Gastrocnemius medialis (tissue), 4 donors: ENCODE results near the gene ATG4B. TPM values are rescaled to one million over a fixed set of nuclear protein-coding genes. Genes with fewer than 3 reads are reported as not detected.

Source experiments
- ATAC-seq, 2 donors: fragments of 150-250 bp; one replicate each; pipeline ENCODE4 v1.9.1; 2016
- DNase-seq, 2 donors: peaks; one replicate each; pipeline ENCODE4 v3.0.0-alpha.2; 2019
- H3K27ac ChIP-seq, 4 donors: fragments of 200-600 bp; sonication (generic); 1 replicate in 1 of 4; 2 replicates in 3 of 4; pipeline ENCODE4 v1.5.1; 2016 to 2018; ENCODE audit warnings: mild to moderate bottlenecking in 2 of 4, moderate library complexity in 1 of 4
- H3K27me3 ChIP-seq, 3 donors: fragments of 200-600 bp; sonication (generic) in 2 of 3; 1 replicate in 1 of 3; 2 replicates in 2 of 3; pipeline versions ENCODE4 v1.5.1 to v1.6.0; 2016 to 2019; ENCODE audit warnings: mild to moderate bottlenecking in 1 of 3, moderate library complexity in 1 of 3
- H3K36me3 ChIP-seq, 2 donors: fragments of 200-600 bp; sonication (generic) in 1 of 2; one replicate each; pipeline ENCODE4 v1.5.1; 2017 to 2018
- H3K4me1 ChIP-seq, 2 donors: fragments of 200-600 bp; sonication (generic) in 1 of 2; one replicate each; pipeline ENCODE4 v1.5.1; 2016 to 2017; ENCODE audit warnings: mild to moderate bottlenecking in 2 of 2
- H3K4me3 ChIP-seq, 4 donors: fragments of 200-600 bp; sonication (generic) in 3 of 4; 1 replicate in 1 of 4; 2 replicates in 3 of 4; pipeline ENCODE4 v1.5.1; 2016 to 2019; ENCODE audit warnings: mild to moderate bottlenecking in 2 of 4
- H3K9me3 ChIP-seq, 3 donors: fragments of 200-600 bp; sonication (generic) in 2 of 3; 1 replicate in 1 of 3; 2 replicates in 2 of 3; pipeline ENCODE4 v1.5.1; 2016 to 2019
- CTCF ChIP-seq, 5 experiments: fragments of 450-650 bp in 3 of 5; fragments of 200-600 bp in 2 of 5; sonication (generic) in 2 of 5; IDR thresholded peaks in 4 of 5; conservative IDR thresholded peaks in 1 of 5; 1 replicate in 4 of 5; 2 replicates in 1 of 5; pipeline ENCODE4 v1.5.1; 2016 to 2019; ENCODE audit warnings: antibody characterized with exemption in 5 of 5, mild to moderate bottlenecking in 3 of 5, moderate library complexity in 3 of 5
- POLR2A ChIP-seq, 2 donors: fragments of 450-650 bp; IDR thresholded peaks; one replicate each; pipeline ENCODE4 v1.6.1; 2017; ENCODE audit warnings: antibody characterized with exemption in 2 of 2, mild to moderate bottlenecking in 2 of 2, moderate library complexity in 2 of 2
- in situ Hi-C, 4 donors: fragments of 200-750 bp; cut with MboI; loops; one replicate each; pipeline versions ENCODE4 v1.15.0 to v1.8.0; 2017; ENCODE audit warnings: low sequenced_read_pairs in 4 of 4
- intact Hi-C: fragments of 100-400 bp; cut with DNase I; formaldehyde crosslinking; loops from one replicate; pipeline ENCODE4 v1.15.1; 2023; ENCODE audit warnings: low total_unique reads
- total RNA-seq, 4 donors: library from RNA; depleted of rRNA; stranded (reverse); fragments of >200 nt; gene quantifications; one replicate each; pipeline versions ENCODE4 v1.1.0 to v1.2.3, GENCODE V29; 2016

Gene ATG4B
- total RNA-seq, 4 donors from 2014 or later: 32.0 to 57.5 (median 49.8) TPM

GRCh38 chr2:241601841-241602240 lies 35.7 kb upstream of the ATG4B start:
- H3K9me3 ChIP-seq: no peaks in the 10 kb centered on the region
- no peak overlapping the region for H3K27ac ChIP-seq
- ATAC-seq (no peak), DNase-seq (no peak)
- intact Hi-C loops: no loop called here
- H3K36me3 ChIP-seq: peaks cover 0 to 48% of the 10 kb centered on the region in 2 donors
- TF ChIP-seq POLR2A (IDR thresholded peaks at IDR 0.05) (no peak), CTCF (IDR thresholded peaks at IDR 0.05 in 4 of 5, conservative IDR thresholded peaks at IDR 0.05 in 1 of 5) (no peak)
- H3K27me3 ChIP-seq: no peaks in the 10 kb centered on the region
- no peak overlapping the region for H3K4me3 ChIP-seq
- in situ Hi-C loops: no loop called here
- peaks cover 0 to 2% of the 10 kb centered on the region in 2 donors for H3K4me1 ChIP-seq

- H3K4me1 ChIP-seq: peaks cover 0 to 2% of the 10 kb centered on the region in 2 donors
- intact Hi-C loops: no loop called here
- H3K36me3 ChIP-seq: peaks cover 0 to 48% of the 10 kb centered on the region in 2 donors
- H3K27me3 ChIP-seq: no peaks in the 10 kb centered on the region
- no peaks in the 10 kb centered on the region for H3K9me3 ChIP-seq
- ATAC-seq: no peak
- no peak for DNase-seq
- H3K27ac ChIP-seq: no peak overlapping the region
- TF ChIP-seq POLR2A (IDR thresholded peaks at IDR 0.05) (no peak), CTCF (IDR thresholded peaks at IDR 0.05 in 4 of 5, conservative IDR thresholded peaks at IDR 0.05 in 1 of 5) (no peak)
- H3K4me3 ChIP-seq: no peak overlapping the region
- in situ Hi-C loops: no loop called here
These were observed 34.8 kb upstream of the ATG4B start for GRCh38 chr2:241602720-241603119.

DNA sequence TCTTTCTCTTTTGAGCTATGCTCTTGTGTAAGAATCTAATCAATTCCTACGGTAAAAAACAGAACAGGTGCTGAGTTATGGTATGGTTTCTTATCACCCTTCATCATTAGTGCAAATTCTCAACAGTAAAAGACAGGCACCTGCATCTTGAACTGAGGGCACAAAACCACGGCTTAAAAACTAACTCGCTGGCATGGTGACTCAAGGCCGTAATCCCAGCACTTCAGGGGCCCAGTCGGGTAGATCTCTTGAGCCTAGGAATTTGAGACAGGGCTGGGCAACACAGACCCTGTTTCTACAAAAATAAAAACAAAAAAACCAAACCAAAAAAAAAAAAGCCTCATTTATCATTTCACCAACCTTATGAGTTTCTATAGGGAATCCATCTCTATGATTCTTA lies 33.8 kb upstream of the ATG4B start:
- intact Hi-C loops (no loop called here), in situ Hi-C loops (no loop called here)
- no peak for ATAC-seq
- TF ChIP-seq POLR2A (IDR thresholded peaks at IDR 0.05): no peak
- TF ChIP-seq CTCF (IDR thresholded peaks at IDR 0.05 in 4 of 5, conservative IDR thresholded peaks at IDR 0.05 in 1 of 5): no peak
- H3K36me3 ChIP-seq: peaks cover 0 to 48% of the 10 kb centered on the region in 2 donors
- no peak overlapping the region for H3K27ac ChIP-seq
- no peak overlapping the region for H3K4me3 ChIP-seq
- no peaks in the 10 kb centered on the region for H3K4me1 ChIP-seq
- H3K27me3 ChIP-seq: no peaks in the 10 kb centered on the region
- H3K9me3 ChIP-seq: no peaks in the 10 kb centered on the region
- no peak for DNase-seq

- Histone ChIP-seq H3K36me3 (peaks cover 0 to 33% of the 10 kb centered on the region in 2 donors), H3K27me3 (no peaks in the 10 kb centered on the region), H3K27ac (no peak overlapping the region), H3K9me3 (no peaks in the 10 kb centered on the region), H3K4me1 (peaks cover 0 to 5% of the 10 kb centered on the region in 2 donors), H3K4me3 (no peak overlapping the region)
- in situ Hi-C loops (no loop called here), intact Hi-C loops (no loop called here)
- no peak for TF ChIP-seq POLR2A (IDR thresholded peaks at IDR 0.05)
- no peak for TF ChIP-seq CTCF (IDR thresholded peaks at IDR 0.05 in 4 of 5, conservative IDR thresholded peaks at IDR 0.05 in 1 of 5)
- DNase-seq: no peak
- no peak for ATAC-seq
These were observed 31.3 kb upstream of the ATG4B start for GRCh38 chr2:241606186-241606585.
